K562 (cell line): ENCODE measurements around the gene MCAT. TPM values are rescaled to one million over a fixed set of nuclear protein-coding genes. Genes with fewer than 3 reads are reported as not detected.

Experiments used
- CBFA2T2 ChIP-seq: fragments of 450-650 bp; conservative IDR thresholded peaks from 2 replicates; pipeline ENCODE4 v1.6.1; 2017; ENCODE audit warnings: mild to moderate bottlenecking
- ELK1 ChIP-seq: sonication (generic); formaldehyde crosslinking; IDR thresholded peaks from 2 replicates; pipeline ENCODE4 v1.8.1; 2022; ENCODE audit warnings: missing genetic modification reagents
- KLF1 ChIP-seq: fragments of 450-650 bp; IDR thresholded peaks from 2 replicates; pipeline ENCODE4 v1.6.1; 2016; ENCODE audit warnings: missing genetic modification characterization, missing compliant biosample characterization
- MYC ChIP-seq, 2 experiments: fragments of 250-450 bp in 1 of 2; sonication (Bioruptor Pico) in 1 of 2; IDR thresholded peaks; 2 replicates each; pipeline versions ENCODE4 v1.5.1 to v1.6.1; 2012 to 2021; ENCODE audit warnings: low read depth in 2 of 2, borderline replicate concordance in 1 of 2, improper control_type of control experiment in 1 of 2, low read length in 1 of 2, mild to moderate bottlenecking in 1 of 2, moderate library complexity in 1 of 2
- PRPF4 ChIP-seq: fragments of 200-400 bp; formaldehyde crosslinking; IDR thresholded peaks from one replicate; pipeline ENCODE4 v1.6.1; 2017; ENCODE audit warnings: low read length, low read depth, mild to moderate bottlenecking; ENCODE audit not compliant: insufficient read depth, poor library complexity, severe bottlenecking
- SPI1 ChIP-seq: IDR thresholded peaks from 2 replicates; pipeline ENCODE4 v1.6.1; 2011; ENCODE audit warnings: low read depth, low read length, control low read depth, borderline replicate concordance
- ZBTB40 ChIP-seq, 2 experiments: fragments of 450-650 bp in 1 of 2; sonication (generic) in 1 of 2; formaldehyde crosslinking in 1 of 2; IDR thresholded peaks; 2 replicates each; pipeline versions ENCODE4 v1.7.1 to v1.9.0; 2016 to 2022; ENCODE audit warnings: inconsistent platforms in 1 of 2, mild to moderate bottlenecking in 1 of 2, missing genetic modification reagents in 1 of 2
- ZSCAN29 ChIP-seq: fragments of 450-650 bp; IDR thresholded peaks from 2 replicates; pipeline ENCODE4 v1.6.1; 2017
- polyA plus RNA-seq, 8 experiments: library from polyadenylated mRNA; depleted of rRNA in 4 of 8; stranded (reverse) in 5 of 8; unstranded in 3 of 8; fragments of >200 nt; fragmentation: Nextera tagmentation in 2 of 8; fragmentation: Illumina TruSeq in 1 of 8; extraction: Ambion mirVana in 2 of 8; extraction: Trizol in 1 of 8; gene quantifications; 2 replicates each; pipeline versions ENCODE4 v1.2.1 to v1.2.3, GENCODE V29; 2011 to 2014; ENCODE audit warnings: inconsistent platforms in 1 of 8, missing spikeins in 1 of 8
- total RNA-seq, 7 experiments: library from RNA; depleted of rRNA in 6 of 7; stranded (reverse); fragments of >200 nt in 6 of 7; fragmentation: Illumina TruSeq in 2 of 7; extraction: Trizol in 2 of 7; gene quantifications; 2 replicates each; pipeline versions ENCODE4 v1.2.1 to v1.2.3, GENCODE V29; 2011 to 2021; ENCODE audit warnings: low replicate concordance in 1 of 7

MCAT gene
- total and polyA plus RNA-seq, 9 of the 15 experiments (the other 6 are each of a cell fraction or from before 2014, with no cell fraction given): 3.3 to 27.8 (median 13.9) TPM

GRCh38 chr22:43088984-43089717, 54.0 kb downstream of the MCAT start, which contains the start of gene TTLL1 (continued):
- TF ChIP-seq ZBTB40 (IDR thresholded peaks at IDR 0.05): peak; percentile 96
- TF ChIP-seq ZBTB40 (CRISPR knock-in tag; IDR thresholded peaks at IDR 0.05): no peak
- TF ChIP-seq MYC (IDR thresholded peaks at IDR 0.05; ENCODE audit: low read depth, low read length): peak; percentile 37
- TF ChIP-seq MYC (CRISPR knock-in tag; IDR thresholded peaks at IDR 0.05; ENCODE audit: borderline replicate concordance, low read depth): no peak
- no peak for TF ChIP-seq CBFA2T2
- no peak for TF ChIP-seq SPI1
- no peak for TF ChIP-seq PRPF4
- peak; percentile 37; the same call in 1 of the 2 replicates for TF ChIP-seq KLF1 (tag)
- no peak for TF ChIP-seq ELK1 (CRISPR knock-in tag)
- peak; percentile 100 for TF ChIP-seq ZSCAN29
